Mucosa of rectum (tissue), 2 donors: Measurements from ENCODE around the gene ACOX1.

ENCODE experiments used
- H3K27ac ChIP-seq, 2 donors: one replicate each; pipeline ENCODE4 v1.7.0; 2013; ENCODE audit warnings: inconsistent platforms in 2 of 2, low read depth in 2 of 2, low read length in 2 of 2
- H3K27me3 ChIP-seq, 2 donors: one replicate each; pipeline ENCODE4 v1.7.0; 2013; ENCODE audit warnings: low read length in 2 of 2; ENCODE audit not compliant: control insufficient read depth in 2 of 2, insufficient read depth in 2 of 2
- H3K36me3 ChIP-seq, 2 donors: one replicate each; pipeline ENCODE4 v1.7.0; 2013; ENCODE audit warnings: low read length in 2 of 2; ENCODE audit not compliant: control insufficient read depth in 2 of 2, insufficient read depth in 2 of 2
- H3K4me1 ChIP-seq, 2 donors: one replicate each; pipeline ENCODE4 v1.7.0; 2013; ENCODE audit warnings: low read length in 2 of 2, mild to moderate bottlenecking in 1 of 2; ENCODE audit not compliant: control insufficient read depth in 2 of 2, insufficient read depth in 2 of 2
- H3K4me3 ChIP-seq, 2 donors: one replicate each; pipeline ENCODE4 v1.7.0; 2013; ENCODE audit warnings: low read length in 2 of 2
- H3K9ac ChIP-seq, 2 donors: one replicate each; pipeline ENCODE4 v1.7.0; 2013; ENCODE audit warnings: low read length in 2 of 2, low read depth in 1 of 2, mild to moderate bottlenecking in 1 of 2
- H3K9me3 ChIP-seq, 2 donors: one replicate each; pipeline ENCODE4 v1.7.0; 2013; ENCODE audit warnings: low read length in 2 of 2; ENCODE audit not compliant: control insufficient read depth in 2 of 2
- donor health status: healthy.
- donor health status: Normal muscosa, but diverticular disease.

ACOX1 gene

GRCh38 chr17:76000016-76000754, 21.2 kb upstream of the ACOX1 start:
- Histone ChIP-seq H3K9me3 (no peaks in the 10 kb centered on the region), H3K36me3 (peaks cover 0 to 20% of the 10 kb centered on the region in 2 donors), H3K4me3 (peak overlapping the region in 1 of 2 donors; percentile 20), H3K27me3 (no peaks in the 10 kb centered on the region), H3K9ac (peak overlapping the region; percentile 24 to 49), H3K4me1 (peaks cover 66 to 69% of the 10 kb centered on the region in 2 donors), H3K27ac (peak overlapping the region; percentile 49 to 83)

- H3K9me3 ChIP-seq, result no peaks in the 10 kb centered on the region
- H3K27me3 ChIP-seq, result no peaks in the 10 kb centered on the region
- H3K9ac ChIP-seq, result peak overlapping the region; percentile 24 to 41
- no peak overlapping the region for H3K4me3 ChIP-seq
- H3K27ac ChIP-seq, result peak overlapping the region; percentile 95 to 97
- peaks cover 67% of the 10 kb centered on the region in 2 donors for H3K4me1 ChIP-seq
- H3K36me3 ChIP-seq, result peaks cover 0 to 11% of the 10 kb centered on the region in 2 donors
Measured at GRCh38 chr17:75998327-75998795, 19.4 kb upstream of the ACOX1 start.

- H3K4me1 ChIP-seq, result peaks cover 59 to 60% of the 10 kb centered on the region in 2 donors
- peak overlapping the region; percentile 37 to 50 for H3K4me3 ChIP-seq
- peak overlapping the region; percentile 69 to 72 for H3K9ac ChIP-seq
- peaks cover 0 to 6% of the 10 kb centered on the region in 2 donors for H3K36me3 ChIP-seq
- no peaks in the 10 kb centered on the region for H3K27me3 ChIP-seq
- no peaks in the 10 kb centered on the region for H3K9me3 ChIP-seq
- peak overlapping the region; percentile 95 to 97 for H3K27ac ChIP-seq
Measured at GRCh38 chr17:75996665-75997590, 18.0 kb upstream of the ACOX1 start.

GRCh38 chr17:75995385-75995925, 16.5 kb upstream of the ACOX1 start:
- peak overlapping the region; percentile 34 to 97 for H3K27ac ChIP-seq
- H3K4me1 ChIP-seq, result peaks cover 45% of the 10 kb centered on the region in 2 donors
- peaks cover 3 to 6% of the 10 kb centered on the region in 2 donors for H3K36me3 ChIP-seq
- no peaks in the 10 kb centered on the region for H3K9me3 ChIP-seq
- H3K4me3 ChIP-seq, result no peak overlapping the region
- H3K27me3 ChIP-seq, result no peaks in the 10 kb centered on the region
- no peak overlapping the region for H3K9ac ChIP-seq

- H3K4me1 ChIP-seq, result peaks cover 40% of the 10 kb centered on the region in 2 donors
- H3K27ac ChIP-seq, result peak overlapping the region; percentile 41 to 97
- H3K9me3 ChIP-seq, result no peaks in the 10 kb centered on the region
- no peaks in the 10 kb centered on the region for H3K27me3 ChIP-seq
- peak overlapping the region in 1 of 2 donors; percentile 16 for H3K9ac ChIP-seq
- H3K4me3 ChIP-seq, result no peak overlapping the region
- H3K36me3 ChIP-seq, result peaks cover 3 to 6% of the 10 kb centered on the region in 2 donors
Measured at GRCh38 chr17:75994802-75995370, 15.9 kb upstream of the ACOX1 start.

GRCh38 chr17:75991396-75991795, 12.4 kb upstream of the ACOX1 start:
- Histone ChIP-seq H3K4me3 (no peak overlapping the region), H3K36me3 (peaks cover 6% of the 10 kb centered on the region in 2 donors)

GRCh38 chr17:75987041-75987440, 8.1 kb upstream of the ACOX1 start:
- Histone ChIP-seq H3K36me3 (peaks cover 4 to 6% of the 10 kb centered on the region in 2 donors), H3K9ac (no peak overlapping the region), H3K27ac (no peak overlapping the region), H3K27me3 (no peaks in the 10 kb centered on the region), H3K4me3 (no peak overlapping the region), H3K4me1 (peaks cover 6 to 8% of the 10 kb centered on the region in 2 donors), H3K9me3 (no peaks in the 10 kb centered on the region)

More at GRCh38 chr17:75991396-75991795, 12.4 kb upstream of the ACOX1 start:
- Histone ChIP-seq H3K27ac (no peak overlapping the region), H3K4me1 (peaks cover 13 to 17% of the 10 kb centered on the region in 2 donors), H3K9ac (no peak overlapping the region), H3K9me3 (no peaks in the 10 kb centered on the region), H3K27me3 (no peaks in the 10 kb centered on the region)

GRCh38 chr17:75985986-75986385, 7.0 kb upstream of the ACOX1 start:
- H3K27me3 ChIP-seq, result no peaks in the 10 kb centered on the region
- H3K27ac ChIP-seq, result no peak overlapping the region
- peaks cover 0 to 4% of the 10 kb centered on the region in 2 donors for H3K36me3 ChIP-seq
- H3K9ac ChIP-seq, result no peak overlapping the region
- no peaks in the 10 kb centered on the region for H3K9me3 ChIP-seq
- H3K4me1 ChIP-seq, result peaks cover 6 to 8% of the 10 kb centered on the region in 2 donors
- H3K4me3 ChIP-seq, result no peak overlapping the region

- Histone ChIP-seq H3K9ac (no peak overlapping the region), H3K36me3 (peaks cover 0 to 4% of the 10 kb centered on the region in 2 donors), H3K27me3 (no peaks in the 10 kb centered on the region)
Measured at GRCh38 chr17:75983501-75984181, 4.7 kb upstream of the ACOX1 start.

More at GRCh38 chr17:75983501-75984181, 4.7 kb upstream of the ACOX1 start:
- H3K4me1 ChIP-seq, result peaks cover 11 to 18% of the 10 kb centered on the region in 2 donors
- no peak overlapping the region for H3K4me3 ChIP-seq
- H3K27ac ChIP-seq, result no peak overlapping the region
- H3K9me3 ChIP-seq, result no peaks in the 10 kb centered on the region
